Left forelimb (tissue), 1 donor: ENCODE data around the gene POP4.

Experiments used
- DNase-seq: peaks from one replicate; pipeline ENCODE4 v3.0.0-alpha.2; 2018; ENCODE audit warnings: low spot score

POP4 gene

DNA sequence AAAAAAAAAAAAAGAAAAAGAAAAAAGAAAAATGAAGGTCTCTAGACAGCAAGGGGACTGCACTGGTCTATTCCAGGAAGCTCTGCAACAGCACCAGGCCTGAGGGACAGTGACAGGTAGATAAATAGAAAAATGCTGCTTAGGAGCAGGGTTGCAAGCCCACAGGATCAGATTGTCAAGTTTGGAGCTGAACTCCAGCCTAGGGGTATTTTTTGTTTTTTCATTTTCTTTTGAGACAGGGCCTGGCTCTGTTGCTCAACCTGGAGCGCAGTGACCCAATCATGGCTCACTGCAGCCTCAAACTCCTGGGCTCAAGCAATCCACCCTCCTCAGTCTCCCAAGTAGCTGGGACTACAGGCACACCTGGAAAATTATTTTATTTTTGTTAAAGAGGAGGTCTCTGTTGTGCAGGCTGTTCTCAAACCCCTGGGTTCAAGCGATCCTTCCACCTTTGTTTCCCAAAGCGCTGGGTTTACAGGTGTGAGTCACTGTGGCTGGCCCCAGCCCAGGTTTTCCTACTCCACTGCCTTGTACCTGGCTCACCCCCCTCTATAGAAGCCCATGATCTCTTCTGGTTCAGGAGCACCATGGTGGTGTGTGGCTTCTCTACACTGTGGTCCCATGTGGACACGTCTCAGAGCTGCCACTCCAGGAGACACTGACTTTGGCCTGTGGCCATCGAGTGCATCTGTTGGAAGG lies 23.9 kb downstream of the POP4 start:
- DNase-seq = peak; percentile 47

DNA sequence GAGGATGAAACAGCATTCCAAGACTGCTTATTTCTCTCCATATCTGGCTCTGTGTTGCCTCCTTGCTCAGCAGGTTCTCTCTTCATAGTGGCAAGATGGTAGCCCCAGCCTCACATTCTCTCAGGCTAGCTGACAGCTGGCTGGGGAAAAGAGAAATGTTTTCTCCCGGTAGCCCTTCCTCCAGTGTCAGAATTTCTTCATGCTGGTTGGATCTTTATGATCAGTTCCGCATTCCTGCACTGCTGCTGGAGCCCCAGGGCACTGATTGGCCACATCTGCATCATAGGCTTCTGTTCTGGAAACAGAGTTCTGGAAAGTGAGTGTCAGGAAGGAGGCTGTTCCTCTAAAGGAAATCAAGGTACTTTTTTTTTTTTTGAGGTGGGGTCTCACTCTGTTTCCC lies 24.6 kb downstream of the POP4 start:
- no peak for DNase-seq

DNA sequence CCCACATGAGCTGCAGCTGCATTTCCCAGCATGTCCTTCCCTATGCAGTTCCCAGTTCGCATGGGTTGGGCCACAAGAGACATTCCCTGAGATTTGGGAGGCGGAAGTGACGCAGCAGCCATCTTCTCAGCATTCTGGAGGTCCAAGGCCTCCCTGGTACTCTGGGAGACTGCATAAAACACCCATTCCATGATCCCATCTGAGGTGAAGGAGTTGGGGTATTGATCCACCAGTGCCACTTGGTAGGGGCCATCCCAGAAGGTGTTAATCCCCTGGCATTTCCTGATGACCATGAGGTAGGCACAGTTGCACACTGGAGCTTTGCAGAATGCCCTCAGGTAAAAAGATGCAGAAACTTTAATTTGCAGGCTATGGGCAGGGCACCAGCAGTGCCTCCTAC lies 25.4 kb downstream of the POP4 start:
- DNase-seq = no peak

DNA sequence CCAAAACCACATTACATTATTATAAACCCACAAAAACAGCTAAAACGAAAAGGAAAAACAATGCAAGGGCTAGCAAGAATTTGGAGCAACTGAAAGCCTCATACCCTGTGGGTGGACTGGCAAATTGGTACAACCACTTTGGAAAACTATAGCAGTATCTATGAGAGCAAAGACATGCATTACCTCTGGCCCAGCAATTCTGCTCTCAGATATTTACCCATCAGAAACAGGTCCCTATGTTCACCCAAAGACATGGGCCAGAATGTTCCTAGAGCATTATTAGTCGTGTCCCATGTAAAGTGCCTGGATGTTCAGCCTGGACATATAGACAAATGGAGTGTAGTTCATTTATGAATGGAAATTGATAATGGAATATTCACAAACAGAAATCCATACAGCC lies 27.9 kb downstream of the POP4 start:
- no peak for DNase-seq

DNA sequence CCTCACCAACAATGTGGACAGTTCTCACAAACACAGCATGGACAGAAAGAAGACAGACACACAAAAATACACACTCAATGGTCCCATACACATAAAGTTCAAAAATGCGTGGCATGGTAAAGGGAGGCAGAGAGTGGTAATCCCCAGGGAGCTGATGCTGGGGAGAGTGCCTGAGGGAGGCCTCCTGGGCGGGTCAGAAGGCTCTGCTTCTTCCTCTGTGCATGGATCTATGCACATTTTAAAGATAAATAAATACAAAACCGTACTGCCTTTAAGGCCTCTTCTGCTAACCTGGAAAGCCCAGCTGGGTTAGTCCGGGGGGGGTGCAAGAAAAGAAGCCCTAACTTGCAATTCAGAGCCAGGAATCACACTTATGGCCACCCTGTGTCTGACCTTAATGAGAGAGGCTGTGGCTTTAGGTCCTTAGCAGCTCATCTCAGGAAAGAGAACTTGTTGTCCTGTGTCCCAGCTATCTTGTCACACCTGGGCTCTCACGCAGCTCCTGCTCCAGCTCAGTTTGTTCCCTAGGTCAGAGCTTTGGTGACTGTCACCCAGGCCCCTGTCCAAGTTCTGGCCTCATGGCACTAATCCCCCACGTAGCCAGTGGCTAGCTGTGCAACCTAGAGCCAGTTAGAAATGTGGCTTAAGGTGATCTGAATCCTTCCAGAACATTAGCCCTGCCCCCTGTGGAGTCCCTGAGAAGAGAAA lies 28.5 kb downstream of the POP4 start:
- no peak for DNase-seq

DNA sequence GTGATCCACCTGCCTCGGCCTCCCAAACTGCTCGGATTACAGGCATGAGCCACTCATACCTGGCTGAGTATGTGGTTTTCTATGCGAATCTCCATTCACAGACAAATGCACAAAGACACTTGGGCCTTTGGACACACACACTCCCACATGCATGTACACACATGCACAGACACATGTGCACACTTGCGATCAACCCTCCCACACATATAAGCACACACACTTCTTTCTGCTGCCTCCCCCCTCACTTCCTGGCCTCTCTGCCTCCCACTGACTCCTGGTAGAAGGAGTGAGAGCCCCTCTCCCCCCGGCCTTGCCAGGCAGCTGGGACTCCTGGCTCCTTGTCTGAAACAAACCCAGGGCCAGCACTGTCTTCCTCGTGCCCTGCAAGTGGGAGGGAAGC lies 29.9 kb downstream of the POP4 start:
- no peak for DNase-seq

DNA sequence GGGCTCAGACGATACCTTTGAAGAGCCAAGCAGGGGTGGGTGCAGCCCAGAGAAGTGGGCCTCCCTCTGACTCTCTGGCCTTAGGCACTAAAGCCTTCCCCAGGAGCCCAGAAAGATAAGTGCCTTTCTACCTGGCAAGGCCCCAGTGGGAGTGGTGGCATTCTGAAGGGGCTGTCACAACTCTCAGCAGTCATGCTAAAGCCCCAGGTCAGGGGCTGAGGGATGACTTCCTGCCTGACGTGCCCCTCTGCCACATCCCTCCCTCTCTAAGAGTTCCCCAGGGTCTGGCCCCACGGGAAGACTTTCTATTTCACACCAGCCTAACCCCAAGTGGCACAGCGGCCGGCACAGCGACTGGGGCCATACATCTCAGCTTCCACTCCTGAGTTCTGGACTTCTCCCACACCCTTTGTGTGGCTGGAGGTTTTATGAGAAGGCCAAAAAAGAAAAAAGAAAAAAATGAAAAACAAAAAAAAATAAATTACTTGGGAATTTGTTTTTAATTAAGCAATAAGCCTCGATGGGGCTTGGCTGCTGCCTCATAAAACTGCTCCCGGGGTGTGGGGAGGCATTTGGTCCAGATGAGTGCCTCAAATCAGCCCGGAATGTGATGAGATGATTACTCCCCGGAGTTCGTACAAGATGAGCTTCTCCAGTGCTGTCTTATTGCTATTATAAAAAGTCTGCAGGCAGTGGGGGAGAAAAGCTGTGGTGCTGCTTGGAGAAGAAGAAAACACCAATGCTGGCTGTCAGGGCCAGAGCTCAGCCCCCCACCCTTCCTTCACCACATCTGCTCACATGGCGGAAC lies 30.7 kb downstream of the POP4 start:
- no peak for DNase-seq

DNA sequence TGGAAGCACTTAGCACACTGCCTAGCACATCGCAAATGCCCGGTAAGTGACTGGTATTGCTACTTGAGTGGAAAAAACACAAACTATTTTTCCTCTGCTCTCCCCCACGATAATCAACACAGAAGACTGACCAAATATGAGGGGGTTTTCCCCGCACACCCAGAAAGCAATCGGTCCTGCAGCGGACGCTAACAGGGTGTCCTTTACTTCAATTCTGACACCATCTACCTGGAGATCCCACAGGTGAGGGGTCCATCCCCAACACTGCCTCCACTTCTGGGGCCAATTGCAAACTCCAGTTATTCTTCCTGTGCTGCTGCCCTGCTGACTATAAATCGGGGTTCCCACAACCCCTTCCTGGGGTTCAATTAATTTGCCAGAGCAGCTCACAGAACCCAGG lies 33.0 kb downstream of the POP4 start:
- no peak for DNase-seq

DNA sequence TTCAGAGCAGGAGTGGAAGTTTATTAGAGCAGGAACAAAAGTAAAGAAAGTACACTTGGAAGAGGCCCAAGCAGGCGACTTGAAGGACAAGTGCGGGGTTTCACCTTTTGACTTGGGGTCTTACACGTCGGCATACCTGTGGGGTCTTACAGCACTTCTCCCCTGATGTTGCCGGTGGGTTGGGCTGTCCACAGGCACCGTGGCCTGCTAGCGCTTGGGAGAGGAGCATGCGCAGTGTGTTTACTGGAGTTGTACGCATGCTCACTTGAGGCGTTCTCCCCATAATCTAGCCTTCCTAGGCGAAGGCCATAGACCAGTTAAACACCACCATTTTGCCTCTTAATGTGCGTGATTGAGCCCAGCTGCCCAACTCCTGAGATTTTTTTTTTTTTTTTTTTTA lies 34.1 kb downstream of the POP4 start:
- DNase-seq = no peak

DNA sequence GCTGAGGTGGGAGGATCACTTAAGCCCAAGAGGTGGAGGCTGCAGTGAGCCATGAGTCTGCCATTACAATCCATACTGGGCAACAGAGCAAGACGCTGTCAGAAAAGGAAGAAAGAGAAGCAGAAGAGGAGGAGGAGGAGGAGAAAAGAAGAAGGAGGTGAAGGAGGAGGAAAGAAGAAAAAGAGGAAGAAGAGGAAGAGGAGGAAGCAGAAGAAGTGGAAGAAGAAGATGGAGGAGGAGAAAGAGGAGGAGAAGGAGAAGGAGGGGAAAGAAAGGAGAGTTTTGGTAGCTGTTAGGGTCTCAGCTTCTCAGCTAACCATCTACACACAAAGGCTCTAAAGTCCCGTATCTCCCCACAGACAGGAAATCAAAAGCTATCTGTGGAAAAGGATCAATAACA lies 35.5 kb downstream of the POP4 start:
- no peak for DNase-seq

DNA sequence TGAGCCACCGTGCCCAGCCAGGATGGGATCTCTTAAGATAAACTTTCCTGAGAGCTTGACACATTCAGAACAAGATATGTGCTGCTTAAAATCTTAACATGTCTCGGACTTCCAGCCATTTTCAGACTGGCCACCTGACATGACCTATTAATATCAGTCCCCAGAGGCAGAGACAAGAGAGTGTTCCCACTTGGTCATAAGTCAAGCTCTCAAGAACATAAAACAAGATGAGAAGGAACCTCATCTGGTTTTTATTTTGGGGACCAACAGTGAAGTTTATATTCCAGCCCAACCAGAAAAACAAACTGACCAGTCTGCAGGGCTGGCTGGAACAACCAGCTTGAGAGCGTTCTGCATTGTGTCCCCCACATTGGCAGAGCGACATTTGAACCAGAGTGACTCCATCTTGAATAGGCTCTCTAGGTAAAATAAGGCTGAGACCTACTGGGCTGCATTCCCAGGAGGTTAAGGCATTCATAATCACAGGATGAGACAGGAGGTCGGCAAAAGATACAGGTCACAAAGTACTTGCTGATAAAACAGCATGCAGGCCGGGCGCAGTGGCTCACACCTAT lies 37.4 kb downstream of the POP4 start:
- peak; percentile 6 for DNase-seq

DNA sequence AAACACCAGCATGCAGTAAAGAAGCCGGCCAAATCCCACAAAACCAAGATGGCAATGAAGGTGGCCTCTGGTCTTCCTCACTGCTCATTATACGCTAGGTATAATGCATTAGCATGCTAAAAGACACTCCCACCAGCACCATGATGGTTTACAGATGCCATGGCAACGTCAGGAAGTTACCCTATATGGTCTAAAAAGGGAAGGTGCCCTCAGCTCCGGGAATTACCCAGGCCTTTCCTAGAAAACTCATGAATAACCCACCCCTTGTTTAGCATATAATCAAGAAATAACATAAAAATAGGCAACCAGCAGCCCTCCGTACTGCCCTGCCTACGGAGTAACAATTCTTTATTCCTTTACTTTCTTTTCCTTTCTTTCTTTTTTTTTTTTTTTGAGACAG lies 38.1 kb downstream of the POP4 start:
- no peak for DNase-seq

DNA sequence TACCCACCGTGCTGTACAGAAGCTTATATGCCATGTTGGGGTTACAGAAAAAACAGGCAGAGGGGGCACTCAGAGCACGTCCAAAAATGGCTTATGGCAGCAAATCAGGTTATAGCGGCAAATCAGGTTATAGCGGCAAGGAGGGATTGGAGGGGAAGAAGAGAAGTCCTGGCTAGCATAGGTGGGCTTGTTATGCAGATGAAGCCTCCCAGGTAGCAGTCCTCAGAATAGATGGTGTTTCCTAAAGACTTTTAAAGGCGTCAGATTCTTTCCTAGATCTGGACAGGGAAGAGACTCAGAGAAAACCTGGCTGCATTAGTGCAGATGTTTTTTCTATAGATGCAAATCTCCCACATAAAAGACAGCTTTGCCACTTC lies 39.4 kb downstream of the POP4 start:
- no peak for DNase-seq

DNA sequence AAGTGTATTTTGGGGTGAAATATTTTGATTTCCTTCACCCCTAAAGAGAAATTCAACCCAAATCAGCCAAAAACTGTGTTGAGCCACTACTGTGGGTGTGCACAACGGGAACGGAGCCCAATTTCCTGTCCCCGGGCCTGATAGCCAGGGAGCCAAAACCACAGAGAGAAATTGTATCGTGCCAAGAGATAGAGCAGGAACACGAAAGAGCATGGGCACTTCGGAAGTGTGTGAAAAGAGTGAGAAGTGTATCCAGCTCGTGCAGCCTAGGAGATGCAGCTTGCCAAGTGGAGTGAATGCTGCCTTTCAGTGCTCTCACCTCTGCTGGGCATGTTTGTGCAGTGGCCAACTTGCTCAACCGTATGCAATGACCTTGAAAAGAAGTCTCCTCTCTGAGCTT lies 39.8 kb downstream of the POP4 start:
- no peak for DNase-seq

DNA sequence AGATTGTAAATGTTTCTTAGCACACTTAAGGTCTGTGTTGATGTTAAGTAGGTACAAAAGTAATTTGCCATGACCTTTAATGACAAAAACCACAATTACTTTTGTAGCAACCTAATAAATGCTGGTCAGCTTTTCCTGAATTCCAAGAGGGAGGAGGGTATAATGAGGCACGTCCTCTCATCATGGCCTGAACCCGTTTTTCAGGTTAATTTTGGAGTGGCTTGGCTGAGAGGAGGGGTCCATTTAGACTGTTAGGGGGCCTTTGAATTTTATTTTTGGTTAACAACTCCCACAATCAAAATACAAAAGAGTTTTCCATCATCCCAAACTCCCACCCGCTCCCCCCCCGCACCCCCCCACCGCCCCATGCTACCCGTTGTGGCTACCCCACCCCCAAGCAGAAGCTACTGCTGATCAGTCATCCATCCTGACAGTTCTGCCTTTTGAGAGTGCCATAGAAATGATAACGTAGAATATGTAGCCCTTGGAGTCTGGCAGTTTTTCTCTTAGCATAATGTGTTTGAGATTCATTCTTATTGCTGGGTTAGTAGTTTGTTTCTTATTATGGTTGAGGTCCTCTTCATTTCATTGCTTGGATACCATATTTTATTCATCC lies 44.8 kb downstream of the POP4 start:
- no peak for DNase-seq

DNA sequence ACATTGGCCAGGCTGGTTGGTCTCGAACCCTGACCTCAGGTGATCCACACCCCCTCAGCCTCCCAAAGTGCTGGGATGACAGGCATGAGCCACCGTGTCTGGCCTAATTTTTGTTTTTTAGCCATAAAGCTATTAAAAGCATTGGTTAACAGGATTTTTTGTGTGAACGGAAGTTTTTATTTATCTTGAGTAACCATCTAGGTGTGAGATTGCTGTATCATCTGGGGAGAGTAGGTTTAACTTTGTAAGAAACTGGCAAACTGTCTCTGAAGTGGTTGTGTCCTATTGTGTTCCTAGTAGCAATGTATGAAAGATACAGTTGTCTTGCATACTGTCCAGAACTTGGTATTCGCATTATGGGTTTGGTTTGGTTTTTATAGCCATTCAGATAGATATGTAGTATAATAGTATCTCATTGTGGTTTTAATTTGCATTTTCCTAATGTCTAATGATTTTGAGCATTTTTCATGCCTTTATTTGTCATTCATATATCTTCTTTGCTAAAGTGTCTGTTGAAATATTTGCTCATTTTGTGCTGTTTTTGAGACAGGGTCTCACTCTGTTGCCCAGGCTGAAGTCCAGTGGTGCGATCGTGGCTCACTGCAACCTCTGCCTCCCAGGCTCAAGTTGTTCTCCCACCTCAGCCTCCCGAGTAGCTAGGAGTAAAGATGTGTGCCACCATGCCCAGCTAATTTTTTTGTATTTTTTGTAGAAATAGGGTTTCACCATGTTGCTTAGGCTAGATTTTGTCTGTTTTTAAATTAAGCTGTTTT lies 45.7 kb downstream of the POP4 start:
- no peak for DNase-seq

DNA sequence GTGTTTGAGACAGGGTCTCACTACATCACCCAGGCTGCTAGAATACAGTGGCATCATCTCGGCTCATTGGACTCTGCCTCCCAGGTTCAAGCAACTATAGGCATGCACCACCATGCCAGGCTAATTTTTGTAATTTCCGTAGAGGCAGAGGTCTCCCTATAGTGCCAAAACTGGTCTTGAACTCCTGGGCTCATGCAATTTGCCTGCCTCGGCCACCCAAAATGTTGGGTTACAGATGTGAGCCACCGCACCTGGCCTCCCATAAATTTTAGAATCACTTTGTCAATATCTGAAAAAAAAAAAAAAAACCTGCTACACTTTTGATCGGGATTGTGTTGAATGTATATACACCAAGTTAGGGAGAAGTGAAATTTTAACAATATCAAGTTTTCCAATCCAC lies 47.3 kb downstream of the POP4 start:
- DNase-seq = no peak

DNA sequence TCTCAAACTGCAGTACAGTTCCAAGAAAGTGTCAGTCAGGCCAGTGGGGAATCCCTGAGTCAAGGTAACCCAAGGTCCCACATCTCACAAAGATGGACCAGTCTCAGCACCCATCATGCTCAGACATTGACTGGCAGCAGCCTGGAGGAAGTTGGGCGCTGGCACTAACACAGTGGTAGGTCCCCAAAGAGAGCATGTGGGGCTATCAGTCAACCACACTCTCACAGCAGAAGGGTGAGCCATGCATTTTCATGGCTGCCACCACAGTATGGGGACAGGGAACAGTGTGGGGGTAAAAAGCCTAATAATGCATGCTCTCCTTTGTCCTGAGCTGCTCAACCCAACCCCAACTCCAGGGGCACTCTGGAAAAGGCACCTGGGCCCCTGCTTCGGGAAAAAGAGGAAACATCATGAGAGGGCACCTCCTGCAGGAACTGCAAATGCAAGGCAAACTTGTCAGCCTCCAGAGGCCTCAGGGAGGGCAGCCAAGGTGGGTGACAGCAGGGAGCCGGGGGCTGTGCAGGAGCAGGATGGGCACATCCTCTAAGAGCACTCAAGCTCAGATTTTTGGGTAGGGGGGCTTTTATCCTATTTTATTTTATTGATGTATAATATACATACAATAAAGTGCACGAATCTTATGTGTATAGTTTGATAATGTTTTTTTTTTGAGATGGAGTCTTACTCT lies 49.7 kb downstream of the POP4 start:
- DNase-seq = no peak

DNA sequence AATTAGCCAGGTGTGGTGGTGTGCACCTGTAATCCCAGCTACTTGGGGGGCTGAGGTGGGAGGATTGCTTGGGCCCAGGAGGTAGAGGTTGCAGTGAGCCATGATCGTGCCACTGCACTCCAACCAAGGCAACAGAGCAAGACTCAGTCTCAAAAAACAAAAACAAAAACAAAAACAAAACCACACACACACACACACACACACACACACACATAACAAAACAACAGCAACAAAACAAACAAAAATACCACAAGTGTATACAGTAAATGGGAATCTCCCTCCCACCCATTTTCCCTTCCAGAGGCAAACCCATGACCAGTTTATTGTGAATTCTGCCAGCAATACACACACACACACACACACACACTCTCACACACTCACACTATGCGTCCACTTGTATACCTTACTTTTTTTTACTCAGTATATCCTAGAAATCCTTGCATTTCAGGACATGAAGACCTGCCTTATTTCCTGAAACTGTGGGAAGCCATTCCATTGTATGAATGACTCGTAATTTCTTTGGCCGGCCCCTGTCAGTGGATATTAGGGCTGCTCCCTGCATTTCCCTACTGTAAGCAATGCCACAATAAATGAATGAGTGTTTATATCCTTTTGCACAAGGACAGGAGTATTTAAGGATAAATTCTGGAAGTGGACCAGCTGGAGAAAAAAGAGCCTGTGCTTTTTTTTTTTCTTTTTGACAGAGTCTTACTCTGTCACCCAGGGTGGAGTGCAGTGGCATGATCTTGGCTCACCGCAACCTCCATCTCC lies 52.3 kb downstream of the POP4 start:
- no peak for DNase-seq

DNA sequence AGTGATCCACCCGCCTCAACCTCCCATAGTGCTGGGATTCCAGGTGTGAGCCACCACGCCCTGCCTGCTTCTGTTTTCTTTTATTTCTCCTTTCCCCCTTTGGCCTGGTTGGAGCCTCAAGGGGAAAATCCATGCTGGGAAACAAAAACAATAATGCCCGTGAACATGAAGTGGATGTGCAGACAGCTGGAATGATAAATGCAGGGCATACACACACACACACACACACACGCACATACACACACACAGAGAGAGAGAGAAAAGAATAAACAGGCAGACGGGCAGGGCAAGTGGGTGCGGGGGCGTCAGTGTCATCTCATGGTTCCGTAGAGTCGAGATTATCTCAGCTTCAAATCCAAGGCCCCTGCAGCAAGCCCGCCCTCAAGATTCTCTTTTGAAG lies 54.8 kb downstream of the POP4 start:
- no peak for DNase-seq
